SIG-M5 treated with dmso at 0.1 percent for 504 hours (cell line): ENCODE results near the gene PRICKLE1.
"Not testable (repeated sequence)": the region's sequence is repeated elsewhere in the genome, so short reads cannot be mapped to it uniquely, and the experiment has no call there.

ENCODE experiments used
- DNase-seq: peaks from one replicate; lab custom pipeline; 2025; ENCODE audit not compliant: unreplicated experiment; lab: John Stamatoyannopoulos, UW

The PRICKLE1 gene

DNA sequence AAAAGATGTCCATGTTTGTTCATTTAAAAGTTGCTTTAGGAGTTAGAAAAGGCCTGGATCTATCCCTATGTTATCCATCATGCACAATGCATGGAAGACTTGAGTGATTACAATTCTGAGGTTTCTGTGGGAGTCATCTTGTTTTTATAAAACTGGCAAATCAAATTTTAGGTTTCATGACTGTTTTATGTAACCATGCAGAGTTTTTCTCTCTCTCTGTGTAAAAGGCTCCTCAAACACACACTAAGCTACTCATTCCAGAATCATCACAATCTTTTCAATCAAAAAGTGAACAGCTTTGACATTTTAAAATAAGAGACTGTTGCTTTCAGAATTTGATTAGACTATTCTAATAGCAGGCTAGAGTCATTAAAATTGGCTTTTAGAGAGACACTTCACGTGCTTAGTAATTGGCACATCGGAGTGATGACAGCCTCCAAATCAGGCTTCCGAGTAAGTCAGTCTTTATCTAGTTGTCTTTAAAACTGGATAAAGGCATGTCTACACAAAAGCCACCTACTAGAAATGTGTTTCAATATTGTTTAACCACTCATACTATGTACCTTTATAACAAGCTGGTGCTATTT is 31.9 kb downstream of the PRICKLE1 start:
- no peak for DNase-seq

DNA sequence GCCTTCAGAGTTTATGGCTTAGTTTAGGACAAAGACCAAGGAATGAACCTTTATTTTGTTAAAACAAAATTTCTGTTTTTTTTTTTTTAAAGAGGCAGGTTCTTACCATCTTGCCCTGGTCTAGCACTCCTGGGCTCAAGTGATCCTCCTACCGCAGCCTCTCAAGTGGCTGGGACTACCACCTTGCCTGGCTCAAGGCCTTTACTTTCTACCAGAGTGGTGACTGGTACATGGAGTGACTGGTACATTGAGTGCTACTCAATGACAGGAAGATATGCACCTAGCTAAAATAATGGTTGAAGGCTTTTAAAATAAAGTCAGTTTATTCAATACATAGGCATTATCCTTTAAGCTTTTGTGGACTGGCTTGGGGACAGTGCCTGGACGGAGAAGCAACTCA is 32.6 kb downstream of the PRICKLE1 start:
- no peak for DNase-seq

DNA sequence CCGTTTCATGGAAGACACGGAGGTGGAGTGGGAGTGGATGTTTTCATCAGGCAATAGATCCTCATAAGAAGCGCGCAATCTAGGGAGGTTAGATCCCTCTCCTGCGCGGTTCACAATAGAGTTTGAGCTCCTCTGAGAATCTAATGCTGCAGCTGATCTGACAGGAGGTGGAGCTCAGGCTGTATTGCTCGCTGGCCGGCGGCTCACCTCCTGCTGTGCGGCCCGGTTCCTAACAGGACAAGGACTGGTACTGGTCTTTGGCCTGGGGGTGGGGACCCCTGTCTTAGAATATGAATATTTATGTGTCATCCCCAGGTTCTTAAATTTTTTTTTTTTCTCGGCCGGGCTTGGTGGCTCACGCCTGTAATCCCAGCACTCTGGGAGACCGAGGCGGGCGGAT is 36.7 kb downstream of the PRICKLE1 start:
- no peak for DNase-seq

DNA sequence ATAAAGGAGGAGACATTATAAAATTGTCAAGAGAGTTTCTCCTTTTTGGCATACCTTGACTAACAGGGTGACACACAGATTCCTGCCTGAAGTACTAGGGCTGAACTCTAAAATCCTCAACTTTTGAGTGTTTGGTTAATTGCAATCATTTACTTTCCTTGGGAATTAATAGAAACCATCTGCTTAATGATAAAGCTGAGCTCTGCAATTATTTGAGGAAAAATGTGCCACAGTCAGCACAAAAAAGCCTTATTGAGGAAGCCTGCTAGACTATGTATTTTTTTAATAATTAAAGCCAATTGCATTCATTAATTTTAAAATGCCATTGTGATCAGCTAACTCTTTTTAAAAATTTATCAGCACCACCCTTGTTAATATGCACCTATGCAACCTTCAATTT is 38.7 kb downstream of the PRICKLE1 start:
- DNase-seq: no peak

DNA sequence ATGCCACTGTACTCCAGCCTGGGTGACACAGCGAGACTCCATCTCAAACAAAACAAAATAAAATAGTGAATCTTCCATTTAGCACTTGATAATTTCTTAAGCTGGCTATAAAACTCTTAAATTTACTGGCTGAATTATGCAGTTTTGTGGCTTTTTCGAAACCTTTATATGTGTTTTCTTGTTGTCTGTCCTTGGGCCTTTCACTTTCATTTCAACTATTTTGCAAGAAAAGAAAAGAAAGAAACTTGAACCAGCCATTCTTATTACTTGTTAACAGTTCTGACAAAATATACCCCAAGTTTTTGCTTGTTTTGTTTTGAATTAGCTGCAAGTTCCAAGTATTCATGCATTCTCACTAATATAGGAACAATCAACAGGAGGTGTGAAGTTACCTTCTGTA is 42.8 kb downstream of the PRICKLE1 start:
- no peak for DNase-seq

DNA sequence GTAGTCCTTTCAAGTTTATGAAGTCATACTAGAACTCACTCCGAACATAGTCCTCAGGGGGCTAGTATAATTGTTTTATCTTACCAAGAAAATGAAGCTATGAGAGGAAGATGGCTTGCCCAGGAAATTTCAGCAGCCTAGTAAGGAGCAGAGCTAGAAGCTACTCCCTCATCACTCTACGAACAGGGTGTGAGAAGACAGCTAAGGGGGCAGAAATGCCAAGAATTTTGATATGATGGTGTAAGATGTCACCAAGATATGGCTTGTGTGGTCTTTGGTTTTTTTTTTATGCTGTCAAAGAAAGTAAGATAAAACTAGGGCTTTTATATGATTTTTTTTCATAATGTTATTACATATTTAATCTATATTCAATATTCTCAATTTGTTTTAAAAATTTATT is 47.6 kb downstream of the PRICKLE1 start:
- no peak for DNase-seq

DNA sequence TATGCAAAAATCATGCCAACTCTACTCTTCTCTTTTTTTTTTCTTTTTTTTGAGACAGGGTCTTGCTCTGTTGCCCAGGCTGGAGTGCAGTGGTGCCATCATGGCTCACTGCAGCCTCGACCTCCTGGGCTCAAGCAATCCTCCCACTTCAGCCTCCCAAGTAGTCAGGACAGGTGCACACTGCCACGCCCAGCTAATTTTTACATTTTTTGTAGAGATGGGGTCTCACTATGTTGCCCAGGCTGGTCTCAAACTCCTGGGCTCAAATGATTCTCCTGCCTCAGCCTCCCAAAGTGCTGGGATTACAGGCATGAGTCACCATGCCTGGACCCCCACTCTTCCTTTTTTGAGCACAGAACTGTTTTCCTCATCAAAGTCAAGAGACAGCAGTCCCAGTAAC is 48.2 kb downstream of the PRICKLE1 start:
- not testable (repeated sequence) for DNase-seq

DNA sequence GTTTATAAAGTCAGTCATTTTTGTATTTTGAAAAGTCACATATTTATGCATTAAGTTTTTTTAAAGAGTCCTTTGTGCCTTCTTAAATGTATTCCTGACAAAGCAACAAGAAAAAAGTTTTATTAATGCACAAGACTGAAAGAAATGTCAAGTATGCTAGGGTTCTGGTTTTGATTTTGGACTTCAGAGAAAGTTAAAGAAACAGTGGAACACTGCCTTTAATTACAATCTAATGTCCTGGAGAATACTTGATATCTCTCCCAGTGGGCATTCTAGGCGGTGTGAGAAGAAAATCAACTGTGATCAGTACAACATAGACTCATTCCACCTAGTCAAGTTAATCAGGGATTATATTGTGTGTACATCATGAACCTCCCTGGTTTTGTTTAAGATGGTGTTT is 49.9 kb downstream of the PRICKLE1 start:
- DNase-seq: no peak

DNA sequence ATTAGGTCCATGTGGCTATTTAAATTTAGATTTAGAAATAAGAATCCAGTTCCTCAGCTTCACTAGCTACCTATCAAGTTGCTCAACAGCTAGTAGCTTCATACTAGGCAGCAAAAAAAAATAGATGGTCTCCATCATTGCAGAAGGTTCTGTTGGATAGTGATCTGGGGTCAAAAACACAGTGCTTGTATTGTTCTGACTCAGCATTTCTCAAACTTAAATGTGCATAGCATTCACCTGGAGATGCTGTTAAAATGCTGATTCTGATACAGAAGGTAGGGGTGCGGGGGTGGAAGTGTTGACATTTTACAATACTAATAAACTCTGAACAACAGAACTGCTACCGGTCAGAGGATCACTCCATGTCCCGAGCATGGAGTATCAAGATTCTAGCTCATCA is 51.3 kb downstream of the PRICKLE1 start:
- DNase-seq: no peak

DNA sequence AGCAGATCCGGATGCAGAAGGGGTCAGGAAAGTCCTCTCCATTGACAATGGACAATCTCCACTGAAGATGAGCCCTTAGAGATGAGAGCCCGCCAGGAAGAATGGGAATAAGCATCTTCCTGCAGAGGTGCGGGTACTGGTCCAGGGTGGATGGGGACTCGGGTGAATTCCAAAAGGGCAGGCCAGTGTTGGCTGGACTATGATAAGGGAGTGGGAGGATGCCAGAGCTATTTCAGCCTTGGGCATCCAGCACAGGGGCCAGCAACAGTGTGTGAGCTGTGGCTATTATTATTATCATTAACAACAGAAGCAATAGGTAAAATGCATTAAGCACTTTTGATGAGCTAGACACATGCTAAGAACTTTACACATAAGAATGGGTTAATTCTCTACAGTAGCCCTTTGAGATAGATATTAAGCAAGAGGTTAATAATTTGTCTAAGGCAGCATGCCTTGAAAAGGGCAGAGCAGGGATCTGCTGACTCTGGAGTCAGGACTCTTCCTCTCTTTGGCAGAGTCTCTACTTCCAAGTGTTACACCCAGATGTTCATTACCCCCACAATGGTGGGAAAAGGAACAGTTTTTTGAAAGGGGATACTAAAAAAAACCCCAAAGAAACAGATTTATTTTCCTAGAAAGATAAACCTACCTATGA is 55.2 kb downstream of the PRICKLE1 start:
- DNase-seq: no peak

DNA sequence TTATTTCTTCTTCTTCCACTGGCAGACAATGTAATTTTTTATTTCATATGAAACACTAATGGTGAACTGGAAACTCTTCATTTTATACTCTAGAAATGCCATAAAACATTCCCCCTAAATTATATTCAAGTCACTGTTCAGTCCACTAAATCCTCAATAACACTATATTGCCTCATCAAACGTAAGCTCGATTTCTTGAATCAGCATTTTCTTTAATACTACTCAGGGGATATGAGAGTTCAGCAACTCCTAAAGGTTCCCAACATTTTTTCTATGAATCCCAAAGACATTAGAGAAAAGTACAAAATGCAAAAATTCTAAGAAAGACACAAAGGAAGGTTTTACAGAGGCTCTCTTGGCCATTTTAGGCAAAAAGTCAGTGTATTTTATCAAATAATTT is 59.3 kb downstream of the PRICKLE1 start:
- no peak for DNase-seq

DNA sequence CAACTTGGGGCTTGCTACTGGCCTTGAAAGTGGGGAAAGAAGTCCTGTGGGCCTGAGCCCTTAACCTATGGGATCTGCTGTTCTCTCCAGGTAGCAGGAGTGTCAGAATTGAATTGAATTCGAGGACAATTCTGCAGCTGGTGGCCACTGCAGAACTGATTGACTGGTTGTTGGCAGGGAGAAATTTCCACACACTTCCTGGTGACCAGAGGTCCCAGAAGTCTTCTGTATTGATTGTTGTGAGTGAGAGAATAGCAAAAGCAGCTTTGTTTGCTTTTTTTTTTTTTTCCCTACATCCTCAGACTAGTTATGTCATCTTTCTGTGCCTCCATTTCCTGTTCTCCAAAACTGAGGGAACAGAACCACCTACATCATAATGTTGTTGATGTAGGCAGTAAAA is 64.1 kb downstream of the PRICKLE1 start:
- DNase-seq: no peak

DNA sequence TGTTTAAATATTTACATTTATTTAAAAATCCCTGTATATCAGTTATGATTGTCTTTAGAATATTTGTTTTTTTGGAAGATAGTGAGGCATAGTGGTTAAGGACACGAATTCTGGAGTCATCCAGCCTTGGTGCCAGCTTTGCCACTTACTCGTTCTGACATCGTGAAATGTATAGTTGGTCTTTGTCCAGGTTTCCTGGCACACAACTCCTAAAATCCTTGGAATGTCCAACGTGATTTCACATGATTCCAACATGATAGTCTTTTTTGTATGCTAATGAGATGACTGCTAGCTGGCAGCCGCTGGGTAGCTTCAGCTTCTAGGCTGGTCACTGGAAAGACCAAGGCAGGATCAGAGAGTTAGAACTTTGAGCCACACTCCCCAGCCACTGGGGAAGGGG is 64.8 kb downstream of the PRICKLE1 start:
- DNase-seq: no peak

DNA sequence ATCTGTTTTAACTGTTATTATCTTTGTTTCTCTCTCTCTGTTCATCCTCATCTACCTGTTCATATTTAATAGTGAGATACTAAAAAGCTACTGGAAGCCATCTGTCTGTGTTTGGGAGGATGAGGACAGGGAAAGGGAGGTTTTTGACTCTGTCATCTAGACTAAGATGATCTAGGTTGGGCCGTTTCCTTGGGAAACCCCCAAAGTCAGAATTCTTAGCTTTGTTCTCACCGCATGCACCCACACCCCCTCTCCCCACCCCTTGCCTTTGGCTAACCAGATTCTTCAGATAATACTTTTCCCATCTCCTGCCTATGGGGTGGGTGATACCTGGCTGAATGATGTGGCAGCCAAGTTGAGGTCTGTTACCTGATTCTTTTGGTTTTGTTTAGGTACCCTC is 73.0 kb downstream of the PRICKLE1 start:
- no peak for DNase-seq

DNA sequence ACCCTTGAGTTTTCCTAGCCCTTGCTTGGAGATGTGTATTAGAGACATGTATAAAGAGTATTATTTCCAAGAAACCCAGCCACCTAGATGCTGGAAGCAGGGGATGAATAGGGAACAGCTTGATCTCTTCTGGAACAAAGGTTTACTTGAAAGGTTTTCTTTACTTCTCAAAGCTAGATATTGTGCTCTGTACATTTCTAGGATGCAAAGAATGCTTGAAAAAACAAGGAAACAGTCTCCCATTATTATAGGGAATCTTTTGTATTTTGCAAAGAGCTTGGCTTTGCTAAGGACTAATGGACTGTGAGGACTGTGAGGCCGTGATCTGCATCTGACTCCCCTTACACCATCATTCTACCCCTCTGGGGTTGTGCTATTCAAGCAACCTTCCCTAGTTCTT is 77.9 kb downstream of the PRICKLE1 start:
- no peak for DNase-seq

DNA sequence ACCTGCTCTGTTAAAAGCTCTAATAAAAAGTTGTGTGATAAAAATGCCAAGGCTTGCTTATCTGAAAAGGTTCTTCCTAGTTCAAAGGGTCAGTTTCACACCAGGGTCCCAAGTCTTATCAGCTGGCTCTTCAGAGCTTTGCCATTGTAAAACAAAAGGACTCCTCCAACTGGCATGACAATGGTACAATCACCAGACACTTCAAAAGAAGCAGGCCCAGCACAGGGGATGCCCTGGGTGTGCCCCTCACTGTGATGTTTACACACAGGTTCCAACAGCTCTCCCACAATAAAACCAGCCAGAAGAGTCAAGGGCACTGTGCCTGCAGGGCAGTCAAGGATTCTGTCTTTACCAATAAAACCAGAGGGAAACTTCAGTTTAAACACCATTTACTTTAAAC is 78.7 kb downstream of the PRICKLE1 start:
- DNase-seq: no peak

DNA sequence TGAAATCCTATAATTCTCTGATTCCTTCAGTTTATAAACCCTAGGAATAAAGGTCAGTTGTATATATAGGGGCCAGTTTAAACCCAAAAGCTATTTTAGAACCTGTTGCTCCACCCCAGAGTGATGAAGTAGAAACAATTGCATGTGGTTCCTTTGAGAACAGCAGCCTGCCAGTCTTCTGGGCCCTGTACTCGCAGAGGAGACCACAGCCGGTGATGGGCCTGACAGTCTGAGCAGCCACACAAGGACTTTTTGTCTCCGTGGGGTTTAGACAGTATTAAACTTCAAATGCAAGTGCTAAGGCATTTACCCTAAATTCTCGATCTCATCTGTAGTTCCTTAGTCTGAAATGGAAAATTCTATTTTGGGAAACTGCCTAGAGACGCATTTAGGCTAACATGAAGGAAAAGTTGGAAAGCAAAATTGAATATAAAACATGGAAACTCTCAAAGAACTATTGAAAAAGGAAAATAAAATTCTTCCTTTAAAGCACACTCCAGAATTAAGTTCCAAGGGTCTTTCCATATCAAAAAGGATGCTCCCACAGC is 80.6 kb downstream of the PRICKLE1 start:
- no peak for DNase-seq

DNA sequence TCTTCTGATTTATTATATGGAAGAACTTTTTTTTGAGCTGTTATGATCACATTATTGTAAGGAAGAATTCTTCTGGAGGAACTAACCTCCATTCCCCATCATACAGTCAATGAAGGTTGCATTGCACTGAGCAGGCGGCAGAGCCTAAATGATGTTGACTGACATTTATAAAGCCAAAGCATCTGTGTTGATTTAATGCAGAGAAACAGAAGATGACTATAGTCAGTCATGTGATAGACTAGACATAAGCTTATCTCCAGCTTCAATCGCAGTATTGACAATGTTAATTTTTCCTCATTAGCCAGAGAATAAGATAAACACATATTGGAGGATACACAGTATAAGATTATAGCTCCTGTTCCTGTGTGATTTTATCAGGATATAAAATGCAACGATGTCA is 82.0 kb downstream of the PRICKLE1 start:
- no peak for DNase-seq

DNA sequence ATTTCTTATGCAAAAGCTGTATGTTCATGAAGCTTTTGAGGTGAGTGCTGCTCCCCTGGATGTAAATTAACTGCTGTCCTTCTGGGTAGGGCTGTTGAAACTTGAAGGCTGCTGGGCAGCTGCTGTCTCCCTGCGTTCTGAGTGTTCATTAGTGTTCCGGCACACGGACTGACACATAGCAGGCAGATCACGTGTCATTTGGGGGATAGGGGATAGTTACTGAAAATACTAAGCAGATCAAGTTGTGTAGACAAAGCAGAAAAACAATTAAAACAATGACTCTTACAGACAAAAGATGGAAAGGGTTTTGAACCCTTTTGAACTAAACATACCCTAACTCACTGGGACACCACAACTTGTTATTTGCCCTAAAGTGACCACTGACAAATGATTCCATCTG is 82.5 kb downstream of the PRICKLE1 start:
- no peak for DNase-seq

DNA sequence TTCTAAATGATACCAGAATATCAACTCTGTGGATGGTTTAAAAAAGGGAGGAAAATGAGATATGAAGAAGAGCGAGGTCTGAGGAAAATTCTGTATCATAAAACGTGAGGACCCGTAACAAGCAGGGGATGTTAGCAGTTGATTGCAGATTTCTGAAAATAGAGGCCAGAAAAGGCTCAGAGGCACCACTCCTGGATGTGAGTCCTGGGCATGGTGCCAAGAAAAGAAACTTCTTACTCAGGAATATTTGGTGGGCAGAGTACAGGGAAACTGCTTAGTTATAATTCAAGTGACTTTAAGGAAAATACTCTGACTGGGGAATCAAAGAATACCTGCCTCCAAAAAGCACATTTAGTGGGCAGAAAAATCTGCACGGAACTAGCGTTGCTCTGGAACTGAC is 85.5 kb downstream of the PRICKLE1 start:
- no peak for DNase-seq

DNA sequence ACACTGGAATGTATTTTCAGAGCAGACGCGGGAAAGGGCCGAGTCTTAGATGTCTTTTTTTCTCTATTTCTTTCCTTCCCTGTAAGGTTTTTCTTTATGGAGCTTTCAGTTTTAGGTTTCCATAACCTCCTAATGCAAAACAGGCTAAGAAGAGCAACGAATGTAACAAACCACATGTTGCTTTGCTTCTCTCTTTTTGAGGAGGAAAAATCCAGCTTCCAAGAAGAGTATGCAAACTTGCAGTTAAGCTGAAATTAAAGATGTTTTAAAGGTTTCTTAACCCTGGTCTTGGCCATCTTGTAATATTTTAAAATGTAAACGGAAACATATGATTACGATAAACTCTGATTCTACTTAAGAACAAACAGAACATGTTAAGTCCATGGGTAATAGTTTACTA is 86.9 kb downstream of the PRICKLE1 start:
- no peak for DNase-seq

DNA sequence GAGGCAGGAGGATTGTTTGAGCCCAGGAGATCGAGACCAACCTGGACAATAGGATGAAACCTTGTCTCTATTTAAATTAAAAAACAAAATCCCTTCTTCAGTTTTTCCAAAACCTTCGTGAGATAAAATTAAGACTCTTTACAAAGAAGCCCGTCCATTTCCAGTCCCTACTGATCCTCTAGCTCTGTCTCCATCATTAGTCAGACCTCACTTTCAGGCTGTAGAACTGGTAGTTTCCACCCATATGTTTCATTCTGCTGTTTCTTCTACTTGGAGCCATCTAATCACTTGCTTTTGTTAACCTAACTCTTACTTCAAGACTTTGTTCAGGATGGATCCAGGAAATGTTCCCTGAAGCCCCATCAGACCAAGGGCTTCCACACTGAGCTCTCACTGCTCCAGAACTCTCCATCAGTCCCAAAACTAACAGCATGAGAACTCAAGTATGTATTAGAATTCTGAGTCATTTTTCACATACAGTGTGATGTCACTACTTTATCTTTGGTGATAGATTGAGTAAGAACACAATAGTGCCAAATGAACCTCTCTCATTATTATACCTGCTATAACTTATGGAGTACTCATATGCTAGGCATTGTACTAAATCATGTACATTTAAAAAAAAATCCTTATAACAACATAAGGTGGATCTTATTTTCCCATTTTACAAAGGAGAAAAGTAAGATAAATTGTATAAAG is 90.8 kb downstream of the PRICKLE1 start:
- no peak for DNase-seq
